NCI-H2107 treated with DMSO at 0.1 percent for 48 hours (cell line): ENCODE data around the gene RASSF5.
"Not testable (repeated sequence)": the region's sequence is repeated elsewhere in the genome, so short reads cannot be mapped to it uniquely, and the experiment has no call there.

Experiments used
- DNase-seq: peaks from one replicate; lab custom pipeline; 2025; ENCODE audit not compliant: unreplicated experiment; lab: John Stamatoyannopoulos, UW

The RASSF5 gene

GRCh38 chr1:206476058-206476457, 31.3 kb upstream of the RASSF5 start:
- no peak for DNase-seq

- no peak for DNase-seq
These were observed 30.7 kb upstream of the RASSF5 start for GRCh38 chr1:206476591-206476990.

- no peak for DNase-seq
These were observed 30.2 kb upstream of the RASSF5 start for GRCh38 chr1:206477110-206477509.

- DNase-seq = no peak
These were observed 29.6 kb upstream of the RASSF5 start for GRCh38 chr1:206477581-206478380.

- DNase-seq = no peak
These were observed 28.6 kb upstream of the RASSF5 start for GRCh38 chr1:206478746-206479145.

- DNase-seq = peak; percentile 55
These were observed 27.9 kb upstream of the RASSF5 start for GRCh38 chr1:206479183-206480125.

GRCh38 chr1:206480211-206480610, 27.1 kb upstream of the RASSF5 start:
- no peak for DNase-seq

- no peak for DNase-seq
These were observed 24.7 kb upstream of the RASSF5 start for GRCh38 chr1:206482611-206483010.

GRCh38 chr1:206483864-206484263, 23.5 kb upstream of the RASSF5 start:
- DNase-seq = not testable (repeated sequence)

- no peak for DNase-seq
These were observed 22.4 kb upstream of the RASSF5 start for GRCh38 chr1:206484901-206485300.

GRCh38 chr1:206486995-206487788, 20.1 kb upstream of the RASSF5 start:
- no peak for DNase-seq

- DNase-seq = no peak
These were observed 19.4 kb upstream of the RASSF5 start for GRCh38 chr1:206487970-206488369.

GRCh38 chr1:206488466-206488865, 18.9 kb upstream of the RASSF5 start:
- no peak for DNase-seq

- peak; percentile 76 for DNase-seq
These were observed 17.2 kb upstream of the RASSF5 start for GRCh38 chr1:206489980-206490770.

GRCh38 chr1:206490771-206491405, 16.4 kb upstream of the RASSF5 start:
- no peak for DNase-seq

GRCh38 chr1:206491616-206492015, 15.7 kb upstream of the RASSF5 start:
- DNase-seq = peak; percentile 30

- DNase-seq = no peak
These were observed 14.7 kb upstream of the RASSF5 start for GRCh38 chr1:206492589-206492988.

- DNase-seq = no peak
These were observed 14.1 kb upstream of the RASSF5 start for GRCh38 chr1:206493279-206493678.

- DNase-seq = no peak
These were observed 12.3 kb upstream of the RASSF5 start for GRCh38 chr1:206495011-206495461.
